H9 (cell line): ENCODE measurements around the gene BLACAT1. TPM values are rescaled to one million over a fixed set of nuclear protein-coding genes. Genes with fewer than 3 reads are reported as not detected.
A peak's percentile ranks its signal among the peaks of the same experiment; 100 is the strongest.

ENCODE experiments used
- DNase-seq: peaks from one replicate; pipeline ENCODE4 v3.0.0-alpha.2; 2017
- H2AFZ ChIP-seq: one replicate; pipeline ENCODE4 v1.6.1; 2013; ENCODE audit warnings: mild to moderate bottlenecking, low read length, control low read depth, moderate library complexity
- H2AK5ac ChIP-seq: 2 replicates; pipeline ENCODE4 v1.6.1; 2013; ENCODE audit warnings: low read length, control low read depth, mixed read lengths; ENCODE audit not compliant: insufficient read length
- H2BK120ac ChIP-seq: one replicate; pipeline ENCODE4 v1.6.1; 2013; ENCODE audit warnings: low read depth, mild to moderate bottlenecking, low read length, control low read depth, inconsistent platforms; ENCODE audit not compliant: poor library complexity, severe bottlenecking
- H2BK12ac ChIP-seq: 2 replicates; pipeline ENCODE4 v1.6.1; 2013; ENCODE audit warnings: low read length, control low read depth, mixed read lengths, low read depth; ENCODE audit not compliant: insufficient read length
- H2BK15ac ChIP-seq: 2 replicates; pipeline ENCODE4 v1.6.1; 2013; ENCODE audit warnings: low read depth, low read length, control low read depth
- H2BK20ac ChIP-seq: one replicate; pipeline ENCODE4 v1.6.1; 2013; ENCODE audit warnings: low read depth, mild to moderate bottlenecking, low read length, control low read depth, inconsistent platforms; ENCODE audit not compliant: poor library complexity, severe bottlenecking
- H2BK5ac ChIP-seq: 2 replicates; pipeline ENCODE4 v1.6.1; 2013; ENCODE audit warnings: low read length, control low read depth, mixed read lengths; ENCODE audit not compliant: insufficient read length
- H3K14ac ChIP-seq: 2 replicates; pipeline ENCODE4 v1.6.1; 2013; ENCODE audit warnings: low read length, control low read depth; ENCODE audit not compliant: insufficient read depth
- H3K18ac ChIP-seq: 2 replicates; pipeline ENCODE4 v1.6.1; 2013; ENCODE audit warnings: low read depth, mild to moderate bottlenecking, mixed read lengths, low read length, control low read depth; ENCODE audit not compliant: insufficient read length
- H3K23ac ChIP-seq: 2 replicates; pipeline ENCODE4 v1.6.1; 2013; ENCODE audit warnings: low read length, control low read depth, mixed read lengths, low read depth; ENCODE audit not compliant: insufficient read length
- H3K23me2 ChIP-seq: 2 replicates; pipeline ENCODE4 v1.6.1; 2013; ENCODE audit warnings: low read depth, mild to moderate bottlenecking, mixed read lengths, low read length, control low read depth; ENCODE audit not compliant: insufficient read length, poor library complexity, severe bottlenecking
- H3K27ac ChIP-seq: 2 replicates; pipeline ENCODE4 v1.5.1; 2013; ENCODE audit warnings: low read length, control low read depth, mixed read lengths, low read depth; ENCODE audit not compliant: insufficient read length
- H3K27me3 ChIP-seq: 2 replicates; pipeline ENCODE4 v1.6.1; 2013; ENCODE audit warnings: low read length, control low read depth, inconsistent platforms; ENCODE audit not compliant: insufficient read depth
- H3K4ac ChIP-seq: 2 replicates; pipeline ENCODE4 v1.6.1; 2013; ENCODE audit warnings: low read depth, mild to moderate bottlenecking, control low read depth, inconsistent platforms, low read length, moderate library complexity
- H3K4me1 ChIP-seq: 2 replicates; pipeline ENCODE4 v1.6.1; 2013; ENCODE audit warnings: low read length, control low read depth, inconsistent platforms; ENCODE audit not compliant: insufficient read depth
- H3K4me2 ChIP-seq: 2 replicates; pipeline ENCODE4 v1.6.1; 2013; ENCODE audit warnings: low read length, control low read depth, mixed read lengths; ENCODE audit not compliant: insufficient read length, insufficient read depth
- H3K56ac ChIP-seq: 2 replicates; pipeline ENCODE4 v1.6.1; 2013; ENCODE audit warnings: low read depth, mild to moderate bottlenecking, mixed read lengths, low read length, control low read depth; ENCODE audit not compliant: insufficient read length
- H3K79me1 ChIP-seq: 2 replicates; pipeline ENCODE4 v1.6.1; 2013; ENCODE audit warnings: low read depth, mild to moderate bottlenecking, moderate library complexity, low read length, control low read depth, inconsistent platforms; ENCODE audit not compliant: insufficient read depth, poor library complexity, severe bottlenecking
- H3K79me2 ChIP-seq: 2 replicates; pipeline ENCODE4 v1.6.1; 2013; ENCODE audit warnings: low read length, control low read depth, inconsistent platforms; ENCODE audit not compliant: insufficient read depth
- H3K9ac ChIP-seq: 2 replicates; pipeline ENCODE4 v1.6.1; 2013; ENCODE audit warnings: low read length, control low read depth, mixed read lengths; ENCODE audit not compliant: insufficient read length; ENCODE audit errors: extremely low read depth
- H3K9me3 ChIP-seq: one replicate; pipeline ENCODE4 v1.6.1; 2013; ENCODE audit warnings: low read depth, low read length, inconsistent platforms; ENCODE audit not compliant: control insufficient read depth
- H3T11ph ChIP-seq: one replicate; pipeline ENCODE4 v1.6.1; 2013; ENCODE audit warnings: mild to moderate bottlenecking, low read length, control low read depth, inconsistent platforms
- H4K20me1 ChIP-seq: one replicate; pipeline ENCODE4 v1.6.1; 2013; ENCODE audit not compliant: control insufficient read depth, insufficient read length, insufficient read depth
- H4K5ac ChIP-seq: 2 replicates; pipeline ENCODE4 v1.6.1; 2013; ENCODE audit warnings: low read depth, mild to moderate bottlenecking, mixed read lengths, low read length, control low read depth; ENCODE audit not compliant: insufficient read length
- H4K8ac ChIP-seq: replicated peaks from 2 replicates; pipeline ENCODE4 v1.6.1; 2013; ENCODE audit warnings: low read length, control low read depth, mixed read lengths, low read depth; ENCODE audit not compliant: insufficient read length
- H4K91ac ChIP-seq: 2 replicates; pipeline ENCODE4 v1.6.1; 2013; ENCODE audit warnings: low read depth, mild to moderate bottlenecking, moderate library complexity, mixed read lengths, low read length, control low read depth; ENCODE audit not compliant: insufficient read length
- H3K27ac Mint-ChIP-seq, 3 experiments: 2 replicates in 2 of 3; 3 replicates in 1 of 3; pipeline ENCODE4 v1.8.0; 2020 to 2021; ENCODE audit warnings: mixed read lengths in 3 of 3, mild to moderate bottlenecking in 1 of 3, moderate library complexity in 1 of 3
- H3K27me3 Mint-ChIP-seq: 2 replicates; pipeline ENCODE4 v1.8.0; 2021; ENCODE audit warnings: low read depth, mild to moderate bottlenecking, moderate library complexity, mixed read lengths
- H3K36me3 Mint-ChIP-seq, 3 experiments: 2 replicates in 2 of 3; 3 replicates in 1 of 3; pipeline ENCODE4 v1.8.0; 2020 to 2021; ENCODE audit warnings: low read depth in 3 of 3, mixed read lengths in 3 of 3; ENCODE audit not compliant: insufficient read depth in 1 of 3
- H3K4me1 Mint-ChIP-seq, 2 experiments: 2 replicates each; pipeline ENCODE4 v1.8.0; 2020; ENCODE audit warnings: mixed read lengths in 2 of 2
- H3K4me3 Mint-ChIP-seq, 2 experiments: 2 replicates in 1 of 2; 3 replicates in 1 of 2; pipeline ENCODE4 v1.8.0; 2020 to 2021; ENCODE audit warnings: mild to moderate bottlenecking in 2 of 2, mixed read lengths in 2 of 2, moderate library complexity in 1 of 2
- H3K9me3 Mint-ChIP-seq, 2 experiments: 2 replicates in 1 of 2; 3 replicates in 1 of 2; pipeline ENCODE4 v1.8.0; 2020; ENCODE audit warnings: mild to moderate bottlenecking in 2 of 2, mixed read lengths in 2 of 2, moderate library complexity in 1 of 2
- CTCF ChIP-seq: fragments of 200-600 bp; sonication (generic); conservative IDR thresholded peaks from 3 replicates; pipeline ENCODE4 v1.8.0; 2021; ENCODE audit warnings: antibody characterized with exemption, mild to moderate bottlenecking
- WGBS: extraction: QIAGEN DNeasy Blood & Tissue Kit; methylation state at CpG from one replicate; pipeline ENCODE4 v1.1.7; 2013; ENCODE audit warnings: missing lambda C conversion rate, low lambda C conversion rate, mixed read lengths; ENCODE audit not compliant: insufficient read length; ENCODE audit errors: extremely low coverage; 5-methylcytosine and 5-hydroxymethylcytosine counted together
- total RNA-seq: library from RNA; stranded (reverse); gene quantifications from 2 replicates; pipeline ENCODE4 v1.2.1, GENCODE V29; 2021

BLACAT1 gene
- total RNA-seq, 1 experiment from 2014 or later = 4.0 TPM

GRCh38 chr1:205449254-205449749 lies 6.5 kb downstream of the BLACAT1 start:
- Histone ChIP-seq H3K14ac (0 out of 2 replicates have a peak overlapping the region, but pooled peaks have one; percentile 12), H3K79me2 (no peaks in the 10 kb centered on the region), H3K56ac (no peak overlapping the region), H3K23ac (no peak overlapping the region), H3K23me2 (peaks cover 13% of the 10 kb centered on the region), H3K18ac (peak overlapping the region; percentile 58), H3K27ac (no peak overlapping the region), H2BK12ac (no peak overlapping the region), H3K4ac (no peak overlapping the region), H3K4me2 (peak overlapping the region; percentile 55), H2BK120ac (no peak overlapping the region), H4K5ac (no peak overlapping the region), H2BK5ac (no peak overlapping the region), H4K91ac (no peak overlapping the region), H2AFZ (no peak overlapping the region), H4K20me1 (no peaks in the 10 kb centered on the region), H3K27me3 (no peaks in the 10 kb centered on the region; the same call in 1 of the 2 replicates), H2BK15ac (no peak overlapping the region), H2AK5ac (no peak overlapping the region), H3K79me1 (peaks cover 3% of the 10 kb centered on the region), H3T11ph (no peak overlapping the region), H2BK20ac (no peak overlapping the region), H3K9me3 (no peaks in the 10 kb centered on the region), H3K4me1 (peaks cover 41% of the 10 kb centered on the region), H4K8ac (no peak overlapping the region), H3K9ac (no peak overlapping the region)
- H3K27ac Mint-ChIP-seq = peak overlapping the region; percentile 61 to 95 (median 71); a peak in 5 of 7 replicates
- DNase-seq = no peak
- H3K9me3 Mint-ChIP-seq = no peaks in the 10 kb centered on the region
- H3K27me3 Mint-ChIP-seq = peaks cover 11% of the 10 kb centered on the region
- peak overlapping the region; percentile 71 to 80 for H3K4me3 Mint-ChIP-seq
- peaks cover 89 to 94% of the 10 kb centered on the region in 2 experiments for H3K4me1 Mint-ChIP-seq
- peaks cover 10 to 39% (median 12%) of the 10 kb centered on the region in 3 experiments; a peak in 6 of 7 replicates for H3K36me3 Mint-ChIP-seq
- WGBS = no CpG with 5 or more reads among the region's 4 CpGs
- no peak for TF ChIP-seq CTCF
